Stimulated activated CD4-positive, alpha-beta T cell treated with anti-CD3 and anti-CD28 coated beads, TNF-alpha, amount 100 ng/mL, for 48 hours (primary cell): Measurements from ENCODE around the gene FIGNL2.
A peak's percentile ranks its signal among the peaks of the same experiment; 100 is the strongest.
"Not testable (repeated sequence)": the region's sequence is repeated elsewhere in the genome, so short reads cannot be mapped to it uniquely, and the experiment has no call there.

Experiments used
- DNase-seq, 3 donors: peaks; one replicate each; pipeline ENCODE4 v3.0.0-alpha.2; 2020; ENCODE audit warnings: low read depth in 3 of 3

FIGNL2 gene

DNA sequence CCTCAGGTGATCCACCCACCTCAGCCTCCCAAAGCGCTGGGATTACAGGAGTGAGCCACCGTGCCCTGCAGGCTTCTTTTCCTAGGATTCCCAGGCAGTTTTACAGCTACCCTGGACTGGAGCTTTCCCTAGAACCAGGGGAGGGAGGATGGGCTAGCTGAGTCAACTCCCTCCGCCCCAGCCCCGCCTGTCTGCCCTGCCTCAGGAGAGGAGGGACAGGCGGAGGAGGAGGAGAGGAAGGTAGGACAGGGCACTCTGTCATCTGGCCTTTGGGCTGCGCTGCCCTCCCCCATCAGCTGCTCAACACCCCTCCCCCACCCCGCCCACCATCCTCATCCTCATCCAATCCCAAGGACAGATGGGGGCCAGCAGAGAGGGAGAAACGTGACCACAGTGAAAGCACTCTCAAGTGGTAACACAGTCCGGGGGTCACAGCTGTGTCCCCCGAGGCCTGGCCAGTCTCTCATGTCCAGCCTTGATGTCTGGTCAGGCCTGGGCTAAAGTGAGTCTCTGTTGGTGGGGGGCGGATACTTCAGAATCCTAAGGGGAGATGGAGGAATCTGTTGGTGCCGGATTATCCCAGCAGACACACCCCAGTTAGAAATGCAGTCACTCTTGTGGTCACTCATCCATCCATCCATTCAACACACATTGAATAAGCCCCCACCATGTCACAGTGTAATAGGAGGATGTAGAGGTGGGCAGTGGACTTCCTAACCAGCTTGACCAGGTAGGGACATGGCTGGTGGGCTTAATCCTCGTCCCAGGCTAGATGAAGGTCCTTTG lies 12.3 kb downstream of the FIGNL2 start:
- DNase-seq = no peak

DNA sequence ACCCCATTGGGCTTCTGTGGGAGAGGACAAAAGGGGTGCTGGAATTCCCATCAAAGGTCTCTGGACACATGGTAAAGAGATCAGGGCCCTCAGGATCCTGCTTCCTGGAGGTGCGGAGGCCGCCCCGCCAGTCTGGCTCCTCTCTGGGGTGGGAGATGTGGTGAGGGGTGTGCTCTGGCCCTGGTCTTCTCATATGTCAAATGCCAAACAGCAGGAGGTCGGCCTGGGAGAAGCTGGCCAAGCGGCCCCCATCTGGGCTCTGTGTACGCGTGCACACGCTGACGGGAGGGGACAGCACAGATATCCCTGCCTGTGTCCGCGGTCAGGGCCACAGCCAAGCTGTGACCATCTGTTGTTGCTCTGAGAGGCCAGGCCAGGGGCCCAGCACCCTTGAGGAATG lies 14.1 kb downstream of the FIGNL2 start:
- no peak for DNase-seq

DNA sequence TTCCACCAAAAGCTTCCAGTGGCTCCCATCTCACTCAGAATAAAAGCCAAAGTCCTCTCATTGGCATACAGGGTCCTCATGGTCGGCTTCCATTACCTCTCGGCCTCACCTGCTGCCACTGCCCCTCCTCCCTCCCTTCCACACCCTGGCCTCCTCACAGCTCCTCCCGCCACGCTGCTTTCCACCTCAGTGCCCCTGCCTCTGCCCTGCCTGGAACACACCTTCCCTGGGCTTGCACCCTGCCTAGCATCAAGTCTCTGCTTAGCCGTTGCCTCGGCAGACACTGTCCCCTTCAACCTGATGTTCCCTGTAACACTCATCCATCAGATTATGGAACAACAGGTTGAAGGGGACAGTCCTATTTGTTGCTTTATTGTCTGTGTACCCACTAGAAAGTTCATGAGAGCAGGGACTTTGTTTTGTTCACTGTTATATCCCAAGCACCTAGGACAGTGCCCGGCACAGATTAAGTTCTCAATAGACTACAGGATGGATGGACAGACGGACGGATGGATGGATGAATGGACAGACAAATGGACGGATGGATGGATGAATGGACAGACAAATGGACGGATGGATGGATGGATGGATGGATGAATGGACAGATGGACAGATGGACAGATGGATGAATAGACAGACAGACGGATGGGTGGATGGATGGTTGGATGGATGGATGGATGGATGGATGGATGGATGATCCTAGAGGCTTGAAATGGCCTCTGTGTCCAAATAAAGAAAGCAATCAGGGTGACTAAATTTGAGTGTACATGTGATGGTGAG lies 14.9 kb downstream of the FIGNL2 start:
- DNase-seq = no peak

DNA sequence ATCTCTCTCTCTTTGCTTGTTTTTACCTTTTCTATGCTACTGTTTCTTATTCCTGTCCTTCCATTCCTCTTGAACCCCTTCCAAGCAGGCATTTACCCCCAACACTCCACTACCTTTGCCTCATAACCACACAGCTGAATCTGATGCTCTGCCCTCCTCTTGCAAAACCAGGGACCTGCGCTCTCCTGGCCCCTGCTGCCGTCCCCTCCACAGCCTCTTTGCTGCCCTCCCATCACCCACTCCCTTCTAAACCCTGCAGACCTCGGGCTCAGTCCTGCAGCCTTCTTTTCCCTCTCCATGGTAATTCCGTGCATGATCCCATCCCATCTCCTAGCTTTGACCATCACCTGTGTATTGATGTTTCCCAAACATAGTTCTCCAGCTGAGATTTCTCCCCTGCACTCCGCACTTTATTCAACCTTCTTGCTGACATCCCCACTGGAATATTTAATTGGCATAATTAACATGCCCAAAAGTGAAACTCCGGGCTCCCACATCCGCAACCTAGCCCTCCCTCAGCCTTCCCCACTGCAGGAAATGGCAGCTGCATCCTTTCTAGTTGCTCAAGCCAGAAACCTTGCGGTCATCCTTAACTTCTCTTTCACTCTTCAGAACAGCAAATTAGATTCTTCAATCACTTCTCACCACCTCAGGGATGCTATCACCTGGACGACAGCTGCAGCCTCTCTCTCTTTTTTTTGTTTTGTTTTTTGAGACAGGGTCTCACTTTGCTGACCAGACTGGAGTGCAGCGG lies 16.0 kb downstream of the FIGNL2 start:
- no peak for DNase-seq

DNA sequence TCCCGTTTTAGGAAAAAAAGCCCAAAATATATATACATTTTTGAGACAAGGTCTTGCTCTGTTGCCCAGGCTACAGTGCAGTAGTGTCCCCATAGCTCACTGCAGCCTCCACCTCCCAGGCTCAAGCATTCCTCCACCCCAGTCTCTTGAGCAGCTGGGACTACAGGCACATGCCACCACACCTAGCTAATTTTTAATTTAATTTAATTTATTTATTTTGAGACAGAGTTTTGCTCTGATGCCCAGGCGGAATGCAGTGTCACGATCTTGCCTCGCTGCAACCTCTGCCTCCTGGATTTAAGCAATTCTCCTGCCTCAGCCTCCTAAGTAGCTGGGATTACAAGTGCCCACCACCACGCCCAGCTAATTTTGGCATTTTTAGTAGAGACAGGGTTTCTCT lies 16.7 kb downstream of the FIGNL2 start:
- not testable (repeated sequence) for DNase-seq

DNA sequence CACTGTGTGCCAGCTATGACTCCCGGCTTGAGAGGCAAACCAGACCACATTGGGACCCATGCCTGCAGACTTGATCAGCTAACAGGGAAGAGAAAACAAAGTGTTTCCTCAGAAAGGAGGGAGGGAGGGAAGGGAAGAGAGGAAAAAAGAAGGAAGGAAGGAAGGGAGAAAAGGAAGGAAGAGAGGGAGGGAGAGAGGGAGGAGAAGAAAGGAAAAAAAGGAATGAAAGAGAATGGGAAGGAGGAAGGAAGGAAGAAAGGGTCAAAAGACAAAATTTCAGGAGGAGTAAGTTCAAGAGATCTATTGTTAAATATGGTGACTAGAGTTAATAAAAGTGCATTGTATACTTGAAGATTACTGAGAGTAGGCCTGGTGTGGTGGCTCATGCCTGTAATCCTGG lies 18.9 kb downstream of the FIGNL2 start:
- no peak for DNase-seq

DNA sequence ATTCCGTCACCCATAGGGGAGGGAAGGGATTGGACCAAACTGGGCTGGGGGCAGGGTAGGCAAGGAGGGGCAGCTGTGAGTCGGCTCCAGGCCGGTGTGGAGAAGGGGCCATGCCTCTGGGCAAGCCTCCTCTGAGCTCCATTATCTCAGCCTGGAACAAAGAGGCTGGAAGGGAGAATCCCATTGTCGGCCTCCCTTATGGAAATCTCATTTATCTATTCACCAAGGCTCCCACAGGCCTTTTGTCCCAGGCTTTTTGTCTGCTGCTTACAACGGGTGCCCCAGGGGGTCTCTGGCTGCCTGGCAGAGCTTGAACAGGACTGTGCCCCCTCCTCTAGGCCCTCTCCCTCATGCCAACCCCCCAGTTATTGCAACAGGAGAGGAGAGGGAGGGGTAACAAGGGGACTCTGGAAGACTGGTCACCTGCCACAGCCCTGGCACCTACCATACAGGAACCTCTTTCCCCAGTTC lies 19.5 kb downstream of the FIGNL2 start:
- DNase-seq = no peak

DNA sequence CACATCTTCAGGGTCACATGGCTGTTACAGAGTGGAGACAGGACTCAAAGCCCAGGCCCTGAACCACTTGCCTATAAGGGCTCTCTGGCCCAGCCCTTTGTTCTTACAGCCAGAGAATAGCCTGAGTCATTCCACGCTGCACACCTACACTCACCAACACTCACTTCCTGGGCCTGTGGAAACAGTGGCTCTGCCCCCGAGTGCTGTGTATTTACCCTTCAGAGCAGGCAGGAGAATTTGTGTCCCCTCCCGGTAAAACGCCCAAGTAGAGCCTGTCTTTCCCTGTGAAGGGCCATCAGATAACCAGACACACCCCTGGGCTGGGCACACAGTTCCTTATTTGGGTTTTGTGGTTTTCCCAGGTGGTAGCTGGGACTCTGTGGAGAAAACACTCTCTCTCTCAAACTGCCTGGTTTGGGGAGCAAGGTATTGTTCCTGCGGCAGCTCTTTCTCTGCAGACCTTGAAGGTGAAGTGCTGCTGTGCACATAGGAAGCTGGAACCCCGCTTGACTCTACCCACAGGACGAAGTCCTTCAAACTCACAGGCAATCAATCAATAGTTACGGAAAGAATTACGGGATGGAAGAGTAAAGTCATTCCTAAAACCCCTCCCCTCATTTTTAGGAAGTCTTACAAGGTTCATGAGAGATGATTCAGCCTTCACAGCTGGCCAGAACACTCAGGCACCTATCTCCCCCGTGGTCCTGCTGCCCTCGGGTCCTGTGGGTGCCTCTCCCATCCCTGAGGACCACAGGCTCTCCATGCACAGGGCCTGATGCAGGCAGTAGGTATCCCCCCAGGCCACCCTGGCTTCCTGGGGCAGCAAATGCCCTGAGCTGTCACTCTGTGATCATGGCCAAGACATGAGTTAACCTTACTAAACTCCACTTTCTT lies 20.3 kb downstream of the FIGNL2 start:
- peak; percentile 53 to 73 (median 58) for DNase-seq

DNA sequence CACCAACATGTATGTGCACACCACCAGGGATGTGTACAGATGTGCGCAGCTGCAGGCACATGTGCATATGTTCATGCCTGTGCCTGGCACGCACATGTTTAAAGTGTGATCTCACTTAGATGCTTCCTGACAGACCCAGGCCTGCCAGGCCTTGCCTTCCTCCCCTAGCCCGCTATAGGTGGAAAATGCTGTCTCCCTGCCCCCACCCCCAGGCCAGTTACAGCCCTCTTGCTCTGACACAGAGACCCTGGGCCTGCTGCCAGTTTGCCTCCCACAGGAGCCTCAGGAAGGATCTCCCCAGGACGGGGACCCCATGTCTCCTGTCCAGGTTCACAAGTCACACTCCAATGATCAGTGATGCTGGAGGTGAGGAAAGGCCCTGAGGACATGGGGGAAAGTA lies 21.6 kb downstream of the FIGNL2 start:
- no peak for DNase-seq

DNA sequence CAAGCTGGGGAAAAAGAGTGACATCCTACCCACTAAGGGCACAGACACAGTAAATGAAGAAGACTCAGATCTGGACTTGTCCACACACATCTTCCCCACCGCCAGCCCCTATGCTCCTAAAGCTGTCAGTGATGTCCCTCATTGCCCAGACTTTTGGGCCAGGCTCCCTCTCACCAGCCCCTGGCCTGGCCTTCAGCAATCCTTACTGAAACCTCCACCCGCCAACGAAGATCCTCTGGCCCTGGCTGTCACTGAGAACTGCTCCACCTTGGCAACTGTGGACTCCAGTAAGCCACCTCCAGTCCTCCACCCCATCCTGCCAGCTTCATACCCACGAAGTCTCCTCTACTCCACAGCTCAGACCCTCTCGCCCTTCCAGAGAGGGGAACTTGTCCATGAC lies 23.3 kb downstream of the FIGNL2 start:
- DNase-seq = no peak

DNA sequence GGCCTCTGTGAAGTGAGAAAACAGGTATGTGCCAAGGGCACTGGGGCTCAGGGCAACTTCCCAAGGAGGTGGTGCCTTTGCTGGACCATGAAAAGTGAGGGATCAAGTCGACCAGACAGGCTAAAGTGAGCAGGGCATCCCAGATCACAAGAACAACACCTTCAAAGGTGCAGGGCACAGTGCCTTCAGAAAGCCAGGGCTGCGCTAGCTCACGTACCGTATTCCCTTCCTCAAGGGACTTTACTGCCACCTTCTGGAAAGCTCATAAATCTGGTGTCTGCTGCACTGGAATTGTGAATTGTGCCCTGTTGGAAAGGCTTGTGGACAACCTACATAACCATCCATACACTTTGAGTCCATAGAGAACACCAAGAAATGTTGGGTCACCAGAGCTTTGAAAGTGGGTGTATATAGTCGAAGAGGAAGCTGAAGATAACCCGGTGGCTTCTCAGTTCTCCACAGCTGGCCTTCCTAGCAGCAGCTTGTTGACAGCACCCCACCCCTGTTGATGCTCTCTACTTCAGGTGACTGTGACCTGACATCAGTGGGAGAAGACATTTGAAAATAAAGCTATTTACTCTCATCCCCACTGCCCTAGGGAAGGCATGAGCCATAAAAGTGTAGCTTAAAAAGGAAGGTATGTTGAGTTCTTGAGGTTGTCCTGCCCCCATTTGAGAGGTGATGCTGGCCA lies 24.5 kb downstream of the FIGNL2 start:
- DNase-seq = no peak

DNA sequence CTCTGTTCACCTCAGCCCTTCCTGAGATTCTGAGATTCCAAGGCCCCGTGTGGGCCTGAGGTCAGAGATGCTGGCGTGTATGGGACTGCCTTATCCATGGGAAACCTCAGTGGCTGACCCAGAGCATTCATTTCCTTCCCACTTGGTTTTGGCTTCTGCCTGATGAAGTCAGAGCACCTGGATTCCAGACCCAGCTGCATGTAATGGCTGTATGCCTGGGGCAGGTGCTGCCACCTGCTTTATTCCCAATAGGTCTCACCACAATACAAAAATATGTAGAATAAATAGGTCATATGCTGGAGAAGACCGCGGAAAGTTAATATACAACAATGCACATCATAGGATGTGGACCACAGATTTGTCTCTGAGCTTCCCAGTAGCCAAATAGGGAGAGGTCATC lies 25.6 kb downstream of the FIGNL2 start:
- no peak for DNase-seq

DNA sequence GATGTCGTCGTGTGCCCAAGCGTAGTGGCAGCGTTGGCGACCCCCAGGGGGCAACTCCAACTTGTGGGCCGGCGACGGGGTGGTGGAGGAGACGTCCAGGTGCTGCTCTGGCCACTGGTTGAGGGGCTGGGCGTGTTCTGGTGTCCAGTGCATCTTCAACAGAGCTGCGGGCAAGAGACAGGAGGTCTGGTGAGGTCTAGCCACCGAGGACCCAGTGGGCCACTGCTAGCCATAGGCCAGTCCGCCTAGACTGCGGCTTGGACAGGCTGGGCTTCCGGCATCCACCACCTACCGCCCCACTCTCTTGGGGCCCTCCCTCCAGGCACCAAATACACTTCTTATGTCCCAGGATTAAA lies 26.3 kb downstream of the FIGNL2 start:
- no peak for DNase-seq

DNA sequence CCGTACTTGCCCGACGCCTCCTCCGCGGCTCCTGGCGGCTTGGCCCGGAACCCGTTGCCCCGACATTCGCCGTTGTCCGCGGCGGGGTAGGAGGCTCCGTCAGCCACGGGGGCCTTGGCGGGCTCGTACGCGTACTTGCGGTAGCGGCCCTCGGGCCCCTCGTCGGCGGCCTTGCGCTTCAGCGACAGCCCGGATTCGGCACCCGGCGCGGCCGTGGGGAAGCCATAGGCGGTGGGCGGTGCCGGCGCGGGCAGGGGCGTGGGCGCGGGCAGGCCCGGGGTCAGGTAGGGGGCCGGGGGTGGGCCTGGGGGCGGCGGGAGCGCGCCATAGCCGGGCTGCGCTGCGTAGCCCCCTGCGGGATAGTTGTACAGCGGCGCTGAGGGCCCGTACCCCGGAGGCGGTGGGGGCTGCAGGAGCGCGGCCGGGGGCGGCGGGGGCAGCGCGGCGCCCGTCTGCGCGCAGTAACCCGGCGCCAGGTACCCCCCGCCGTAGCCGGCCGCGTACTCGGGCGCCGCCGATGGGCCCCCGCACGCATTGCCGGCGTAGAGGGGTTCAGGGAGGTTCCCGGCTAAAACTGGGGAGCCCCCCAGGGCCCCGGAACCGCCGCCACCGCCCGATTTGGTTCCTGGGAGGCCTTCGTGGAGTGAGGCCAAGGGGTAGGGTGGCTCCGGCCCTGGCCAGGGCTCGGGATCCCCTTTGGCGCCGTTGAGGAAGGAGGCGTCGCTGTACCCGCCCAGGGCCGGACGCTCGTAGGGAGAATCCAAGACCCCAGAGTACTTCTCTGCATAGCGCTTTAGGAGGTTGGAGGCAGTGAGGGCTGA lies 26.9 kb downstream of the FIGNL2 start:
- no peak for DNase-seq

DNA sequence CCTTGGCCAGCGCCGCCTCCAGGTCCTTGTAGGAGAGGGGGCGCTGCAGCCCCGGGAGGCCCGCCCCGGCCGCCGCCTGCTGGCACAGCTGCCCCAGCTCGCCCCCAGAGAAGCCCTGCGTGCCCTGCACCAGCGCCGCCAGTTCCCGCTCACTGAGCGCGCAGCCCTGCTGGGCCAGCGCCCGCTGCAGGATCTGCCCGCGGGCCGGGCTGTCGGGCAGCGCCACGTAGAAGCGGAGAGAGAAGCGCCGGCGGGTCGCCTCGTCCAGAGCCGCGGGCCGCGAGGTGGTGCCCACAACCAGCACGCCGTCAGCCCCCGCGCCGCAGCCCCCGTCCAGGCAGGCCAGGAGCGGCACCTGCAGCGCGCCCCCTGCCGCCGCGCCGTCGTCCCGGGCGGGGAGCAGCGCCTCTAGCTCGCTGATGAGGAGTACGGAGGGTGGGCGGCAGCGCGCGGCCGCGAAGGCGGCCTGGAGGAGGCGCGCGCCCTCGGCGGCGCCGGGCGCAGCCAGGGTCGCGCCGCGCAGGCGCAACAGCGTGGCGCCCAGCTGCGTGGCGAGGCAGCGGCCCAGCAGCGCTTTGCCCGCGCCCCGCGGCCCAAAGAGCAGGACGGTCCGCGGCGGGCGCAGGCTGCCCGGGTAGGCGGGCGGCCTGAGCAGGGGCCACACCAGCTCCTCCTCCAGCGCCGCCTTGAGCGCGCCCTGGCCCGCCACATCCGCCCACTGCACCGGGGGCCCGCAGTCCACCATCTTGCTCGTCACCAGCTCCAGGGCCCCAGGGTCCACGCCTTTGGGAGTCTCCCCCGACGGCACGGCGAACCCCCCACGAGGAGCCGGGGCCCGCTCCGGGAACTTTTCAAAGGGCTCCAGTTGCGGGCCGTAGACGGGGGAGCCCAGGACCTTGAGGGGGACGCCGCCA lies 27.7 kb downstream of the FIGNL2 start:
- DNase-seq = peak; percentile 62 to 76 (median 67)

DNA sequence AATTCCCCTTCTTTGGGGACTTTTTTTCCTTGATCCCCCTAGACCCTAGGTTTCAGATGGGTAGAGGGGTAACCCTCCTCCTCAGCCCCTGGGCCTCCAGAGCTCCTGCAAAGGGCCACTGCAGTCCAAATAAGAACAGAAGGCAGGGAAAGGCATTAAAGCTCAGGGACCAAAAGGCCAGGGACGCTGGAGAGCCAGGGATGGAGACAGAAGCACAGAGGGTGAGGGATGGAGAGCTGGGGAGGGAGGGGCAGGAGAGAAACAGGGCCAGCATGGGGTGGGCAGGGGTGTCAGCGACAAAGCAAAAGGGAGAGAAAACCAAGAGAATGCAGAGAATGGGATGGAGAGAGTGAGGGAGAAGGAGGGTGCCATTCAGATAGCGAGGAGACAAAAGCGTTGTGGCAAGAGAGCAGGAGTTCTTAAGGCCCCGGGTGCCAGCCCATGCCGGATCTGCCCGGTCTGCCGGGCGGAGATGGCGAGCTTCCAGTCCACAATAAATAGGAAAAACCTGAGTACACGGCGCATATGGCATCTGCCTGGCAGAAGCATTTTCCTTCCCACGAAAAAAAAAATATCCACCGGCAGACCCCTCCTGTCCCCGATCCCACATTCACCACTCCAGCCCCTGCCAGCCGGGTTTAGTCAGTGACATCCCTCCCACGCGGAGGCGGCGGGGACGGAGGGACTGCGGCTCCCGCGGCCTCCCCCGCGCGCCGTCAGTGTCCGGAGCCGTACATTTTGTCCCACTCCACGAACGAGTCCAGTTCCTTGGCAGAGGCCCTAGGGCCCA lies 28.6 kb downstream of the FIGNL2 start:
- DNase-seq = no peak

DNA sequence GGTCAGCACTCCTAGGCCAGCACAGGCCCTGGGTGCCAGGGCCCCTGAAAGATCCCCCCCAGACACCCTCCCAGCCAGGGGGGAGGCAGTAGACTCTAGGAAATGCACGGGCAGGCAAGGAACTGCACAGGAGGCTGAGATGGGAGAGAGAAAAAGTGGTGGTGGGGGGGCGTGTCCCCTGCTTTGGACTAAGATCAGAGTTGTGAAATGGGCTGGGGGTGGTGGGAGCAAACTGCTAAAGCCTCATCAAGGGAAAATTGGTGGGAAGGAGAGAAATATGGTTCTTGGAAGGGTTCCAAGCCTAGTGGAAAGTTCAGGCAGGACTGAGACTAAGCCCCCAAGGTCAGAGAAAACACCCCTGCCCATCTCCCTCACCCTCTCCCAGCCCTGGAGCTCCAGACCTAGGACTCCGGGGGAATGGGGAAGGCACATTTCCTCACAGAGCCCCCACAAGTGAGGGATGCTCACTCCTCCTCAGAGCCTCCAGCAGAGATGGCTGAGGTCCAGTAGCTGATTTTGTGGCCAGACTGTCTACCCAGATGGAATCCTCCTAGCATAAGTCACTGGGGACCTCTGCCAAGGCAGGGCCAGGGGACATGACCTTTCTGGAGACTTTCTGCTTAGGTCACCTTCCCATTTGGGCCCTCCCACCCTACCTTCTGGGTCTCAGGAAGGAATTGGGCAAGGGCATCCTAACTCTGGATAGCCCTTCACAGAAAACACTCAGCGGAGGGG lies 29.8 kb downstream of the FIGNL2 start:
- no peak for DNase-seq
